H1 (cell line): ENCODE results near the gene MT1B. TPM values are rescaled to one million over a fixed set of nuclear protein-coding genes. Genes with fewer than 3 reads are reported as not detected.

Experiments used
- CREB1 ChIP-seq: IDR thresholded peaks from 2 replicates; pipeline ENCODE4 v1.6.1; 2012; ENCODE audit warnings: inconsistent platforms
- CTBP2 ChIP-seq: IDR thresholded peaks from 2 replicates; pipeline ENCODE4 v1.7.0; 2011; ENCODE audit warnings: borderline replicate concordance, mild to moderate bottlenecking, moderate library complexity, mixed read lengths, low read length; ENCODE audit not compliant: insufficient read depth, insufficient read length
- GABPA ChIP-seq: IDR thresholded peaks from 2 replicates; pipeline ENCODE4 v1.6.1; 2011; ENCODE audit warnings: mild to moderate bottlenecking, low read length, moderate library complexity, borderline replicate concordance; ENCODE audit not compliant: insufficient read depth
- JUN ChIP-seq: IDR thresholded peaks from 2 replicates; pipeline ENCODE4 v1.6.1; 2011; ENCODE audit warnings: low read depth, mild to moderate bottlenecking, improper control_type of control experiment, low read length
- KDM4A ChIP-seq: IDR thresholded peaks from one replicate; pipeline ENCODE4 v1.7.1; 2012; ENCODE audit warnings: low read depth, mild to moderate bottlenecking, moderate library complexity, low read length, inconsistent platforms; ENCODE audit not compliant: severe bottlenecking
- POLR2A ChIP-seq, 2 experiments: IDR thresholded peaks; 1 replicate in 1 of 2; 2 replicates in 1 of 2; pipeline ENCODE4 v1.6.1; 2011; ENCODE audit warnings: low read depth in 2 of 2, low read length in 2 of 2, mild to moderate bottlenecking in 2 of 2; ENCODE audit errors: control extremely low read depth in 1 of 2
- SP4 ChIP-seq: IDR thresholded peaks from 2 replicates; pipeline ENCODE4 v1.6.1; 2012; ENCODE audit warnings: low read length, inconsistent platforms
- SUZ12 ChIP-seq: fragments of 200-600 bp; sonication (generic); IDR thresholded peaks from 2 replicates; pipeline ENCODE4 v1.6.1; 2012; ENCODE audit warnings: mild to moderate bottlenecking, inconsistent platforms, low read length, moderate library complexity, mixed read lengths
- polyA plus RNA-seq, 7 experiments: library from polyadenylated mRNA; depleted of rRNA in 3 of 7; stranded (reverse) in 5 of 7; unstranded in 2 of 7; fragments of >200 nt in 5 of 7; fragments of 200-250 nt in 2 of 7; gene quantifications; 1 replicate in 5 of 7; 2 replicates in 1 of 7; 4 replicates in 1 of 7; pipeline versions ENCODE4 v1.2.1 to v1.2.3, GENCODE V29; 2011 to 2013; ENCODE audit warnings: missing spikeins in 2 of 7, mixed read lengths in 2 of 7
- total RNA-seq: library from RNA; stranded (reverse); fragmentation: NEBNext Ultra II Directional; extraction: Animal tissue kit (Norgen Biotek cat#: 25700); gene quantifications from 2 replicates; pipeline ENCODE4 v1.2.1, GENCODE V29; 2021

The MT1B gene
- total and polyA plus RNA-seq, 2 of the 8 experiments (the other 6 are each of a cell fraction or from before 2014, with no cell fraction given), result not detected

DNA sequence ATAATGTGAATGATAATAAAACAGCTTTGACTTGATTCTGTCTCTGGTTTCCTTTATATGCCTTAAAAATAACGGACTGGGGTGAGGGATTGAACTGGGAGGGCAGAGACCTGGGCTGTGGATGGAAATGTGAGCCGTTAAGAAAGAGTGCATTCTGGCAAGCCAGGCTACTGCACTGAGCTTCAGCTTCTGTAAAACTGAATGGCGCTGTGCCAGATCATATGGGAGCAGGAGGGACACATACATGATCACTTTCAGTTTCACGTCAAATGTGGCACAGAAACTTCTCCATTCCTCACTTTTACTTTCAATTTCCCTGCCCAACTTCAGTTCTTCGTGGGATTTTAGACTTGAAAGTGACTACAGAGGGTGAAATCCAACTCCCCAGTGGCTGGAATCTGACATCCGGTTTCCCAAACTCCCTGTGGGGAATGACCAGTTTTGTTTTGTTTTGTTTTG lies 42.2 kb upstream of the MT1B start (continued):
- TF ChIP-seq JUN (no peak), CTBP2 (no peak), POLR2A (IDR thresholded peaks at IDR 0.05; ENCODE audit: control extremely low read depth in 1 of 2, low read depth in 2 of 2, low read length in 2 of 2) (no peak), SP4 (no peak), GABPA (no peak), SUZ12 (peak; percentile 14; the same call in 1 of the 2 replicates), CREB1 (no peak), KDM4A (no peak)
